ENCODE results near the gene PPBP.
"Not testable (repeated sequence)": the region's sequence is repeated elsewhere in the genome, so short reads cannot be mapped to it uniquely, and the experiment has no call there.

The PPBP gene

GRCh38 chr4:73991742-73992000, 3.7 kb upstream of the PPBP start:
- DNase-seq: no peak

DNA sequence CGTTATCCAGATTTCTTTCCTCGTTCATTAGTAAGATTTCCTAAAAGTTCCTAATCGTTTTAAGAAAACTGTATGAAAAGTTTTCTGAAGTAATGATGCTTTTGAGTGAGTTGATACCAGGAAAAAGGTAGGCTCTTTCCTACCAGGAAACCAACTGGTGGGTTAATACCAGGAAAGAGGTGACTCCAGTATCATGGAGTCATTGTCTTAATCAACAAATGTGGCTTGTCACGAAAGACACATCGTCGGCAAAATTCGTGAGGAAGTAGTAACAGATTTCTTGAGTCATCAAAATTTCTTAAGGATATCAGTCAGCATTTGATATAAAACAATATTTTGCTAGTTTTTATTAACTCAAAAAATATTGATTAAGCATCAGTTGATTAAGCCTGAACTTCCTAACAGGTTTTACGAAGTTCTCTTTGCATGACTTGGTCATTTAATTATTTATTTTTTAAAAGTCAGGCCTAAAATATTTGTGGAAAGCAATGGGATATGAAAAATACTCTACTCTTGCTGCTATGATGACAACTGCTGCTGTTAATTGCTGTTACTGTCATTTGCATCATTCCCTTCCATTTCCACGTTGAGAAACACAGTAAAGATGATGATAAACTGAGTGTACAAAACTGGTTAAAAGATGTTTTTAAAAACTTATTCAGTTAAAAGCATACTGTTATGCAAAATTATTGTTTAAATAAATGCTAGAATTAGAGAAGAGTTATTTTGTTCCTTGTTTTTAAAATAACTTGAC, 3.2 kb upstream of the PPBP start:
- DNase-seq: no peak

DNA sequence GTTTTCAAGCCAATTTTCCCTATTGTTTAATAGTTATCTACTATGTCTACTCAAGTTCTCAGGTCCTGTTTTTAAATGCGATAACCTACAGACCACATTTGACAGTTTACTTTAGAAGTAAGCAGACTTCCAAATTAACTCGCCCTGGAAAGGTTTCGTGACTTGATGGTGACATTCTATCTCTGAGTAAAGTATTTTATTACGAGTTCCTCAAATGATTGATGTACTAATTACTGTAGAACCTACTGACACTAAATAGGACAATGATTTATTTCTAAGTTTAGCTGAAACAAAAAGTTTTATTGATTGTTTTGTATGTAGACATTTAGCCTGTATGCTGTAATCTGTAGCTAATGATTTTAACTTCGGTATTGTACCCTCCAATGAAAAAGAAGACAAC, 1.9 kb upstream of the PPBP start:
- no peak for DNase-seq

GRCh38 chr4:73989031-73989430, 1.0 kb upstream of the PPBP start:
- DNase-seq: no peak

GRCh38 chr4:73985528-73985852, 2.5 kb downstream of the PPBP start:
- DNase-seq: no peak

GRCh38 chr4:73984736-73985527, 3.1 kb downstream of the PPBP start:
- no peak for DNase-seq

DNA sequence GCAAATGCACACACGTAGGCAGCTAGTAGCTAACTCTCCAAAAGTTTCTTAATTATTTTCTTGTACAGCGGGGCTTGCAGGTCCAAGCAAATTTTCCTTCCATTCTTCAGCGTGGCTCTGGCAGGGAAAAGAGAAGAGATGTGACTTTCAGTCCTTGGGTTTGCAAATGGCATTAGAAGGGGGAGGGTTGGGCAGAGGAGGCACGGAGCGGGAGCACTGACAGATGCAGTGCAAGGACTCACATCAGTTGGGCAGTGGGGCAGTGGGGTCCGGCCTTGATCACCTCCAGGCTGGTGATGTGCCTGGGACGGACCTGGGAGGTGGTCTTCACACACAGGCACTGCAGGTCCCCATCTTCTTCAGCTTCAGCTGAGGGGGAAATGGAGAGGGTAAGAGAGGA, 6.8 kb downstream of the PPBP start:
- DNase-seq: not testable (repeated sequence)

DNA sequence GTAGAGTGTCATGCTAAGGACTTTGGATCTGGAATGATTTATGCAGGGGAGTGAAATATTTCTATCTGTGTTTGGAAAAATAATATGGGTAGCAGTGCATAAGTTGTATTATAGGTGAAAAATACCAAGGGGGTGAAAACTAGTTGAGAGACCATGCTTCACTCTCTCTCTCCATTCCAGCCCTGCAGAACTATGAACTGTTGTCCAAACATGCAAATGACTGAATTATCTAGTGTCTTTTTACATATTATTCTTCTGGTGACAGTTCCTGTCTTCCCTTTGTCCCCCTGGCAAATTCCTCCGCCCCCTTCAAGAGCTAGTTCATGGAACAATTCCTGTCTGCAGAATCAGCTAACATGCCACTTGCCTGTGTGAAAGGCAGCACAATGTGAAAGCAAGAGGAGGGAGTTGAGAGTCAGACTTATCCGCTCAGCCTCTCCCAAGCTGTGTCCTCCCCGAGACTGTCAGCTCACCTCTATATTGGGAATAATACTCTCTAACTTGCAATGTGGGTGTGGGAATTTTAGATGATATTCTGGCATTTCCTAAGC, 8.5 kb downstream of the PPBP start:
- no peak for DNase-seq

- no peak for DNase-seq
Measured at GRCh38 chr4:73978886-73979285, 9.1 kb downstream of the PPBP start.

GRCh38 chr4:73976716-73977115, 11.3 kb downstream of the PPBP start:
- no peak for DNase-seq

- DNase-seq: no peak
Measured at GRCh38 chr4:73976217-73976616, 11.8 kb downstream of the PPBP start.

DNA sequence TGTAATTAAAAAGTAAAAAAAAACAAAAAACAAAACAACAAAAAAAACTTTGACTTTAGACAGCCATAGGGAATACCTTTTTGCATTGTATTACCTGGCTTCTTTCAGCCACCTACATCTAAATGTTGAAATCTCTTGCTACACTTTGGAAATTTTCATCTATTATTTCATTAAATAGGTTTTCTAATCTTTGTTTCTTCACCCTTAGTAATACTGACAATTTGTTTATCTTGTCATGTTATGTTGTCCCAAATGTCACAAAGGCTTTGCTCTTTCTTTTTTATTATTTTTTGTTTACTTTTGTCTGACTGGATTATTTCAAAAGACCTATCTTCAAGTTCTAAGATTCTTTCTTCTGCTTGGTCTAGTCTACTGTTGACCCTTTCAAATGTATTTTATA, 13.6 kb downstream of the PPBP start:
- no peak for DNase-seq

DNA sequence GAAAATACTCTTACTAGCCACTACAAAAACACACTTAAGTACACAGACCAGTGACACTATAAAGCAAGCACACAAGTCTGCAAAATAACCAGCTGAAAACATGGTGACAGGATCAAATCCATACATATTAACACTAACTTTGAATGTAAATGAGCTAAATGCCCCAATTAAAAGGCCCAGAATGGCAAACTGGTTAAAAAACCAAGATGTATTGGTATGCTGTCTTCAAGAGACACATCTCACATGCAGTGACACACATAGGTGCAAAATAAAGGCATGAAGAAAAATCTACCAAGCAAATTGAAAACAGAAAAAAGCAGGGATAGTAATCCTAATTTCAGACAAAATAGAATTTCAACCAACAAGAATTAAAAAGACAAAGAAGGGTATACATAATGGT, 17.0 kb downstream of the PPBP start:
- DNase-seq: no peak

DNA sequence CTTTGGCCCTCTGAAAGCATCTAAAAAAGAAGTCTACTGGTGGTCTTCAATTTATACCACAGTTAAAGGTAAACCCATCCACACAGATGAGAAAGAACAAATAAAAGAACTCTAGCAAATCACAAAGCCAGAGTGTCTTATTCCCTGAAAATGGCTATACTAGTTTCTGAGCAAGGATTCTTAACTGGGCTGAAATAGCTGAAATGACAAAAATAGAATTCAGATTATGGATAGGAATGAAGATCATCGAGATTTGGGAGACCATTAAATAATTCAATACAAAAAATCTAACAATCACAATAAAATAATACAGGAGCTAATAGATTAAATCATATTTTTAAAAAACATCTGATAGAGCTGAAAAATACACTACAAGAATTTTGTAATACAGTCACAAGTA, 18.0 kb downstream of the PPBP start:
- DNase-seq: no peak

- no peak for DNase-seq
Measured at GRCh38 chr4:73967866-73968265, 20.1 kb downstream of the PPBP start.

GRCh38 chr4:73964862-73965611, 23.0 kb downstream of the PPBP start:
- no peak for DNase-seq

DNA sequence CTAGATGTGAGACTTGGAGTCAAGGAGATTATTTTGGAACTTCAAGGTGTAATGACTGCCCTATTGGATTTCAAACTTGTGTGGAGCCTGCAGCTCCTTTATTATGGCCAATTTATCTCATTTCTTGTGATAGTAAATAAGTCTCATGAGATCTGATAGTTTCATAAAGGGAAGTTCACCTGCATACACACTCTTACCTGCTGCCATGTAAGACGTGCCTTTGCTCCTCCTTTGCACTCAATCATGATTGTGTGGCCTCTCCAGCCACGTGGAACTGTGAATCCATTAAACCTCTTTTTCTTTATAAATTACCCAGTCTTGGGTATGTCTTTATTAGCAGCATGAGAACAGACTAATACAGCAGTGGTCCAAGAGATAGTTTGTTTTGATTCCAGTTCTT, 25.3 kb downstream of the PPBP start:
- DNase-seq: no peak

- DNase-seq: not testable (repeated sequence)
Measured at GRCh38 chr4:73959041-73959440, 28.9 kb downstream of the PPBP start.

DNA sequence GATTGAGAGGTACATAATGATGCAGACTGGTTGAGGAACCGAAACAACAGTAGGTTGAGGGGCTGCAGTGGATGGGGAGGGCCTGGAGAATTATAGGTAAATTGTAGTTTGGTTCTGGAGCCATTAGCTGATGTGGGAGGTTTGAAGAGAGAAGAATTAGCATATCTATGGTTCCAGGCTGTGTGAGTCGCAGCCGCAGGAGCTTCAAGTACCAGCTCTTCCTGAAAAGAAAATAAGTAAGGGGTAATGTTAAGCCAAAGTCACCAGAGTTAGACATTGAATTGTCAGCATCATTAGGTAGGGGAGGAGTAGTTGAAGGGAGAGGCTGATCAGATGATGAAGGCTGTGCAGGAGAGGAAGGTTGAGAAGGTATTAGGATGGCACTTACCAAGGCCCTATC, 35.6 kb downstream of the PPBP start:
- DNase-seq: no peak

DNA sequence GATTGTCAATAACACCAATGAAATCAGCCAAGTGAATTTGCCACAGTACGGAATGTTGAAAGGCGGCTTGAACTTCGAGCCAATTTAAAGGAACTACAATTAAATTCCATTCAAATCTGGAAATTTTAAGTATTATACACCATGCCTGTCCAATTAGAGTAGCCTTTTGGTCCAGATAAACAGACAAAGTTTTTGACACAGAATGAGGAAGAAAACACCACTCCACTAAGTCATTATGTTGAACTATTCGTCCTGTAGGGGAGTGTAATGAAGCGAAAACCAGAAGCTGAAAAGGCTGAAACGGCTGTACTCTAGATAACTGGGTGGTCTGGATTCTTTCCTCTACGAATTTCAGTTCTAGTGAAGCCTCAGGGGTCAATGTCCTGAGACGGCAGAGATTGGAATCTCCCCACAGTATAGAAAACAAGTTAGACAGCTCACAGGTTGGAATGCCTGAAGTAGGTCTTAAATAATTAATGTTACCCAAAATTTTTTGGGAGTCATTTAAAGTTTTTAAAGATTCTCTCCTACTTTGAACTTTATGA, 37.5 kb downstream of the PPBP start:
- not testable (repeated sequence) for DNase-seq

DNA sequence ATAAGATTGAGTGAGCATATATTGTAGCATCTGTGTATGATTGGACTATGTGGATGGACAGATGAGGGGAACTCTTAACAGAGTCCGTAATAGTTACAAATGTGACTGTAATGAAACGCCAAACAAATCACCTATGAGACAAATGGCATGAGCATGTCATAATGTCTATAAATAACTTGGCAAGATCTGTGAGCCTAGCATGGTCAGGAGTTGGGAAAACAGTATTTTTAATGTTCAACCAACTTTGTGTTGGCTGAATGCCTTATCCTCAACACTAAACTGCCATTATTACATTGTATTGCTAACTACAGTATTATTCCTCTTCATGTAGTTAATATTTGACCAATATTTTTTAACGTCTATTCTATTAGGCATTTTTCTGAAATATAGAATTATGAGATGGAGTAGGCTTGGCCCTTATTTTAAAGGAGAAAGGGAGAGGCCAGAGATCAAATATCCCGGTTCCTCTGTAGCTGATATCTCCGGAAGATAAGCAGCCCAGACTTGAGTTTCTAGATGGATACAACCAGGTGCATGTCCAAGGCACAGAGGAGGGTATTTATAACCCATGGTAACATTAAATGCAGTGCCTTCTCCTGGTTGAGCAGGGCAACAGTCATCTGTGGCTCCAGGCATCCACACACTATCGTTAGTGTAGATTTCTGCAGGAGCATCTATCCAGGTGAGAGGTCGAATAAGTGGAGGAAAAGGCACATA, 38.8 kb downstream of the PPBP start:
- no peak for DNase-seq

GRCh38 chr4:73948291-73948690, 39.7 kb downstream of the PPBP start:
- DNase-seq: no peak
